A673 (cell line): Measurements from ENCODE around the gene RTN4. TPM values are rescaled to one million over a fixed set of nuclear protein-coding genes. Genes with fewer than 3 reads are reported as not detected.

Experiments used
- BruUV-seq: library from RNA; stranded (reverse); fragments of 400-500 nt; replicated peaks from 2 replicates; lab custom pipeline; 2021; lab: Mats Ljungman, UMichigan
- CTCF ChIA-PET: fragments of 300-600 bp; sonication (Branson Sonifier 250); formaldehyde crosslinking; loops from one replicate; lab custom pipeline; 2022; ENCODE audit warnings: antibody characterized with exemption; lab: Charles Lee
- POLR2A ChIA-PET: fragments of 300-600 bp; sonication (Branson Sonifier 250); formaldehyde crosslinking; loops from one replicate; lab custom pipeline; 2022; ENCODE audit warnings: antibody characterized with exemption; ENCODE audit not compliant: low non-redundant PET; lab: Charles Lee
- DNase-seq: peaks from one replicate; pipeline ENCODE4 v3.0.0-alpha.2; 2015; ENCODE audit warnings: low spot score
- H3K27ac ChIP-seq: fragments of 200-600 bp; sonication (generic); 2 replicates; pipeline ENCODE4 v1.5.1; 2016; ENCODE audit warnings: mixed run types, low read depth, mild to moderate bottlenecking, mixed read lengths, antibody characterized with exemption, low read length; ENCODE audit not compliant: poor library complexity, severe bottlenecking
- H3K27me3 ChIP-seq: fragments of 200-600 bp; sonication (generic); replicated peaks from 2 replicates; pipeline ENCODE4 v1.6.1; 2017; ENCODE audit warnings: mixed run types, low read depth, mild to moderate bottlenecking, mixed read lengths, antibody characterized with exemption, low read length; ENCODE audit not compliant: insufficient read depth, poor library complexity
- H3K36me3 ChIP-seq: fragments of 200-600 bp; sonication (generic); 2 replicates; pipeline ENCODE4 v1.6.1; 2016; ENCODE audit warnings: mixed run types, mild to moderate bottlenecking, mixed read lengths, antibody characterized with exemption, low read length; ENCODE audit not compliant: insufficient read depth, poor library complexity, severe bottlenecking
- H3K4me1 ChIP-seq: fragments of 200-600 bp; sonication (generic); 2 replicates; pipeline ENCODE4 v1.6.1; 2017; ENCODE audit warnings: mixed run types, mild to moderate bottlenecking, mixed read lengths, antibody characterized with exemption, low read length; ENCODE audit not compliant: insufficient read depth, poor library complexity, severe bottlenecking
- H3K4me3 ChIP-seq: fragments of 200-600 bp; sonication (generic); 2 replicates; pipeline ENCODE4 v1.5.1; 2016; ENCODE audit warnings: low read depth, mixed run types, mild to moderate bottlenecking, mixed read lengths, low read length; ENCODE audit not compliant: poor library complexity, severe bottlenecking
- H3K9me3 ChIP-seq: fragments of 200-600 bp; sonication (generic); 2 replicates; pipeline ENCODE4 v1.6.1; 2016; ENCODE audit warnings: mixed run types, low read depth, mild to moderate bottlenecking, mixed read lengths, antibody characterized with exemption, low read length; ENCODE audit not compliant: poor library complexity, severe bottlenecking
- EZH2 ChIP-seq: fragments of 200-600 bp; sonication (generic); IDR thresholded peaks from 2 replicates; pipeline ENCODE4 v1.6.1; 2017; ENCODE audit warnings: borderline replicate concordance, low read depth, mild to moderate bottlenecking, mixed read lengths, antibody characterized with exemption, low read length; ENCODE audit not compliant: poor library complexity, severe bottlenecking
- intact Hi-C: fragments of 100-400 bp; cut with micrococcal nuclease; formaldehyde crosslinking; loops from one replicate; pipeline ENCODE4 v1.10.0; 2022; ENCODE audit not compliant: unreplicated experiment
- total RNA-seq: library from RNA; stranded (reverse); gene quantifications from 2 replicates; pipeline ENCODE4 v1.2.3, GENCODE V29; 2021
- TF ChIP-seq, protein P1 (sequence below): fragments of 300-800, 200-600 bp; sonication (generic); conservative IDR thresholded peaks from 2 replicates; pipeline ENCODE4 v1.5.1; 2017; ENCODE audit warnings: low read depth, mild to moderate bottlenecking, antibody characterized with exemption, low read length, moderate library complexity, mixed read lengths

RTN4 gene
- total RNA-seq, 1 experiment from 2014 or later, result 275 TPM

DNA sequence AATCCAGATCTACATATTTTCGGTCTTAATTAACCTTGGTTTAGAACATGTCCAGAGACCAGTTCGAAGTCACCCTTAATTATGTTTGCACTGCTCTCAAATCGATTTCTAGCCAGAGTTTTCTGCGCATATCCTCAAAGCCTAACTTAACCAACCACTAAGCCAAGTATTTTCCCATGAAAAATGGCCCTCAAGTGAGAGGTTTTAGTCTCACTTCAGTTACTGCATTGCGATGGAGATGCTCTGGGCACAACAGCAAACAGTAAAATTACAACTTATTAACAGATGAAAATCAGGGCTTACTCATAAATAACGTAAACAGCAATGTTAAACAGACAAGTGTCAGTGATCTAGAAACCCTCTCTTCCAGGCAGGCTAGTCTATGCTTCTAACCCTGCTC is 4.5 kb downstream of the RTN4 start:
- TF ChIP-seq, protein P1, sequence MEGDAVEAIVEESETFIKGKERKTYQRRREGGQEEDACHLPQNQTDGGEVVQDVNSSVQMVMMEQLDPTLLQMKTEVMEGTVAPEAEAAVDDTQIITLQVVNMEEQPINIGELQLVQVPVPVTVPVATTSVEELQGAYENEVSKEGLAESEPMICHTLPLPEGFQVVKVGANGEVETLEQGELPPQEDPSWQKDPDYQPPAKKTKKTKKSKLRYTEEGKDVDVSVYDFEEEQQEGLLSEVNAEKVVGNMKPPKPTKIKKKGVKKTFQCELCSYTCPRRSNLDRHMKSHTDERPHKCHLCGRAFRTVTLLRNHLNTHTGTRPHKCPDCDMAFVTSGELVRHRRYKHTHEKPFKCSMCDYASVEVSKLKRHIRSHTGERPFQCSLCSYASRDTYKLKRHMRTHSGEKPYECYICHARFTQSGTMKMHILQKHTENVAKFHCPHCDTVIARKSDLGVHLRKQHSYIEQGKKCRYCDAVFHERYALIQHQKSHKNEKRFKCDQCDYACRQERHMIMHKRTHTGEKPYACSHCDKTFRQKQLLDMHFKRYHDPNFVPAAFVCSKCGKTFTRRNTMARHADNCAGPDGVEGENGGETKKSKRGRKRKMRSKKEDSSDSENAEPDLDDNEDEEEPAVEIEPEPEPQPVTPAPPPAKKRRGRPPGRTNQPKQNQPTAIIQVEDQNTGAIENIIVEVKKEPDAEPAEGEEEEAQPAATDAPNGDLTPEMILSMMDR, result no peak
- TF ChIP-seq EZH2, result no peak
- DNase-seq, result no peak
- no peaks in the 10 kb centered on the region for H3K36me3 ChIP-seq
- H3K27me3 ChIP-seq, result no peaks in the 10 kb centered on the region
- CTCF ChIA-PET, result no interaction called here
- H3K4me3 ChIP-seq, result no peak overlapping the region
- H3K4me1 ChIP-seq, result peaks cover 39% of the 10 kb centered on the region
- H3K27ac ChIP-seq, result no peak overlapping the region
- intact Hi-C loops, result loop anchor here (5.0 to 10.0 kb wide), 2 partner anchors 119 to 143 kb away; no protein-coding TSS in a partner anchor
- POLR2A ChIA-PET, result interaction anchor here (0.6 kb wide), 1 partner anchor 133 kb away, joined by 3 read pairs; no protein-coding TSS in a partner anchor
- no peaks in the 10 kb centered on the region for H3K9me3 ChIP-seq
- BruUV-seq, result no TSS peak

GRCh38 chr2:55043841-55044240 is 6.4 kb downstream of the RTN4 start:
- H3K4me3 ChIP-seq, result no peak overlapping the region
- BruUV-seq, result no TSS peak
- intact Hi-C loops, result loop anchor here (10.0 kb wide), 1 partner anchor 121 kb away; no protein-coding TSS in a partner anchor
- peaks cover 6% of the 10 kb centered on the region for H3K36me3 ChIP-seq
- no peaks in the 10 kb centered on the region for H3K27me3 ChIP-seq
- CTCF ChIA-PET, result no interaction called here
- no peak overlapping the region for H3K27ac ChIP-seq
- peaks cover under 1% of the 10 kb centered on the region for H3K9me3 ChIP-seq
- TF ChIP-seq, protein P1, result no peak
- TF ChIP-seq EZH2, result no peak
- POLR2A ChIA-PET, result no interaction called here
- peaks cover 40% of the 10 kb centered on the region for H3K4me1 ChIP-seq
- no peak for DNase-seq

GRCh38 chr2:55038428-55038827 is 11.8 kb downstream of the RTN4 start:
- no peak overlapping the region for H3K4me3 ChIP-seq
- ChIA-PET CTCF (no interaction called here), POLR2A (no interaction called here)
- H3K9me3 ChIP-seq, result peaks cover 31% of the 10 kb centered on the region
- DNase-seq, result no peak
- no TSS peak for BruUV-seq
- peaks cover 11% of the 10 kb centered on the region for H3K36me3 ChIP-seq
- H3K4me1 ChIP-seq, result peaks cover 12% of the 10 kb centered on the region
- H3K27me3 ChIP-seq, result no peaks in the 10 kb centered on the region
- intact Hi-C loops, result no loop called here
- no peak for TF ChIP-seq EZH2
- TF ChIP-seq, protein P1, result no peak
- H3K27ac ChIP-seq, result no peak overlapping the region
